A673 (cell line): ENCODE data around the gene PRSS21.

Experiments
- EZH2 ChIP-seq: fragments of 200-600 bp; sonication (generic); IDR thresholded peaks from 2 replicates; pipeline ENCODE4 v1.6.1; 2017; ENCODE audit warnings: borderline replicate concordance, low read depth, mild to moderate bottlenecking, mixed read lengths, antibody characterized with exemption, low read length; ENCODE audit not compliant: poor library complexity, severe bottlenecking
- TF ChIP-seq, protein P1 (sequence below): fragments of 300-800, 200-600 bp; sonication (generic); conservative IDR thresholded peaks from 2 replicates; pipeline ENCODE4 v1.5.1; 2017; ENCODE audit warnings: low read depth, mild to moderate bottlenecking, antibody characterized with exemption, low read length, moderate library complexity, mixed read lengths

- TF ChIP-seq, protein P1, sequence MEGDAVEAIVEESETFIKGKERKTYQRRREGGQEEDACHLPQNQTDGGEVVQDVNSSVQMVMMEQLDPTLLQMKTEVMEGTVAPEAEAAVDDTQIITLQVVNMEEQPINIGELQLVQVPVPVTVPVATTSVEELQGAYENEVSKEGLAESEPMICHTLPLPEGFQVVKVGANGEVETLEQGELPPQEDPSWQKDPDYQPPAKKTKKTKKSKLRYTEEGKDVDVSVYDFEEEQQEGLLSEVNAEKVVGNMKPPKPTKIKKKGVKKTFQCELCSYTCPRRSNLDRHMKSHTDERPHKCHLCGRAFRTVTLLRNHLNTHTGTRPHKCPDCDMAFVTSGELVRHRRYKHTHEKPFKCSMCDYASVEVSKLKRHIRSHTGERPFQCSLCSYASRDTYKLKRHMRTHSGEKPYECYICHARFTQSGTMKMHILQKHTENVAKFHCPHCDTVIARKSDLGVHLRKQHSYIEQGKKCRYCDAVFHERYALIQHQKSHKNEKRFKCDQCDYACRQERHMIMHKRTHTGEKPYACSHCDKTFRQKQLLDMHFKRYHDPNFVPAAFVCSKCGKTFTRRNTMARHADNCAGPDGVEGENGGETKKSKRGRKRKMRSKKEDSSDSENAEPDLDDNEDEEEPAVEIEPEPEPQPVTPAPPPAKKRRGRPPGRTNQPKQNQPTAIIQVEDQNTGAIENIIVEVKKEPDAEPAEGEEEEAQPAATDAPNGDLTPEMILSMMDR: no peak
- TF ChIP-seq EZH2: no peak
These were observed 32.5 kb upstream of the PRSS21 start for GRCh38 chr16:2784358-2785100.
